ENCODE measurements around the gene CLTA.

Gene CLTA

DNA sequence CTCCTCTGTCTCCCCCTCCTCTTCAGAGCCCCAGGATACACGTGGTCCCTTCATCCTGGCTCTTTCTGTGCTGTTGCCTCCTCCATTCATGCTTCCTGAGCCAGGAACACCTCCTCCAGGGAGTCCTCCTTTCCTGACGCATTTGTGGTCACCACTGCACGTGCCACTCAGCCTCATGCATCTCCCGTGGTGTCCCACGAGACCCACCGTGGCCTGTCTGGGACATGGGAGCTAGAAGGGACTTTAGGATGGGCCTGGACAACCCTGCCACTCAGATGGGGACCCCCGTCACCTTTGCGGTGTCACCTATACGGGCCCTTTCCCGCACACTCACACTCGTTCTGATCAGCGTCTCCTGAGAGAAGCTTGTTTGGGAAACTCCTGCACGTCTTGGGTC lies 47.5 kb upstream of the CLTA start:
- Histone ChIP-seq H3K27me3 (ENCODE audit: low read depth, low read length) (no peaks in the 10 kb centered on the region), H3K4me3 (ENCODE audit: low read length) (no peak overlapping the region), H3K79me2 (ENCODE audit: low read length) (no peaks in the 10 kb centered on the region), H2AFZ (ENCODE audit: low read depth, low read length) (no peak overlapping the region), H3K27ac (ENCODE audit: low read length) (no peak overlapping the region), H3K9ac (ENCODE audit: low read length) (no peak overlapping the region), H3K9me3 (ENCODE audit: insufficient read depth, low read length) (no peaks in the 10 kb centered on the region), H3K4me2 (ENCODE audit: low read length) (peak overlapping the region; percentile 20; the same call in 1 of the 2 replicates), H3K36me3 (replicated peaks; ENCODE audit: low read depth, low read length) (no peaks in the 10 kb centered on the region), H4K20me1 (ENCODE audit: insufficient read depth, low read length) (no peaks in the 10 kb centered on the region), H3K4me1 (ENCODE audit: low read length) (peaks cover 6% of the 10 kb centered on the region; the same call in 1 of the 2 replicates)
- TF ChIP-seq EZH2phosphoT487 (IDR thresholded peaks at IDR 0.05; ENCODE audit: low read depth) = no peak
- TF ChIP-seq, protein P1, sequence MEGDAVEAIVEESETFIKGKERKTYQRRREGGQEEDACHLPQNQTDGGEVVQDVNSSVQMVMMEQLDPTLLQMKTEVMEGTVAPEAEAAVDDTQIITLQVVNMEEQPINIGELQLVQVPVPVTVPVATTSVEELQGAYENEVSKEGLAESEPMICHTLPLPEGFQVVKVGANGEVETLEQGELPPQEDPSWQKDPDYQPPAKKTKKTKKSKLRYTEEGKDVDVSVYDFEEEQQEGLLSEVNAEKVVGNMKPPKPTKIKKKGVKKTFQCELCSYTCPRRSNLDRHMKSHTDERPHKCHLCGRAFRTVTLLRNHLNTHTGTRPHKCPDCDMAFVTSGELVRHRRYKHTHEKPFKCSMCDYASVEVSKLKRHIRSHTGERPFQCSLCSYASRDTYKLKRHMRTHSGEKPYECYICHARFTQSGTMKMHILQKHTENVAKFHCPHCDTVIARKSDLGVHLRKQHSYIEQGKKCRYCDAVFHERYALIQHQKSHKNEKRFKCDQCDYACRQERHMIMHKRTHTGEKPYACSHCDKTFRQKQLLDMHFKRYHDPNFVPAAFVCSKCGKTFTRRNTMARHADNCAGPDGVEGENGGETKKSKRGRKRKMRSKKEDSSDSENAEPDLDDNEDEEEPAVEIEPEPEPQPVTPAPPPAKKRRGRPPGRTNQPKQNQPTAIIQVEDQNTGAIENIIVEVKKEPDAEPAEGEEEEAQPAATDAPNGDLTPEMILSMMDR (IDR thresholded peaks at IDR 0.05; ENCODE audit: low read depth, low read length) = no peak

DNA sequence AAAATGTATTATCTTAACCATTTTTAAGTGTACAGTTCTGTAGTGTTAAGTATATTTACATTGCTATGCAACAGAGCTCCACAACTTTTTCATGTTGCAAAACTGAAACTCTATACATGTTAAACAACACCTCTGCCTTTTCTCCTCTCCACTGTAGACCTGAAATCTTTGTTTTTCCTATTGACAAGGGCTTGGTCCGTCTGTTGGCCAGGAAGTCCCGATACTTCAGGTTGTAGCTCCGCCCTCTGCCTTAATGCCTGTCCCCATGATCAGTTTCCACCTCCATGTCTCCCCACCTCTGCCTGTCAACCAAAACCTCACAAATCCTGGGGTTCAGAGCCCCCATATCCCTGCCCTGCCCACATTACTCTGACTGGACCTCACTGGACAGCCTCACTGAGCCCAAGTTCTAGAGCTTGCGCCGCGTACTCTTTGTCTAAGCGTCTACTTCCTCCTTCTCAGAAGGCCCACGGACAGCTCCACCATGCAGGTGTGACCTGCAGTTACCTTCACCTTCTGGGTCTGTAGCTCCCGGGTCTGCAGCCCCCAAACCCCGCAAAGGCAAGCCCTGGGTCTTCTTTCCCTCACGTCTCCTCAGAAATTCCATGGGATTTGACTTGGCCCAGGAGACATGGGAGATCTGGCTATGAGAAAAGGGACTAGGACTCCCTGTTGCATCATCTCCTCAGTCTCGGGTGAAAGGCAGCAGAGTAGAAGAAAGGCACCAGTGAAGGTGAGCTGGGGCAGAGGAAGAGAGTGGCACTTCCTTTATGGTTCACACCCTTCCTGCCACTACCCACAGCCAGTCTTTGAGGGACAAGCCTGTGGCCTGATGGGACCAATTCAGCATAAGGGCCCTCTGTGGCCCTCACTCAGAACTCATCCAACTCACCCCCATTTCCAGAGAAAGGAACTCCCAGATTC lies 46.1 kb upstream of the CLTA start:
- Histone ChIP-seq H3K4me1 (ENCODE audit: low read length) (peaks cover 15% of the 10 kb centered on the region; the same call in 1 of the 2 replicates), H3K4me3 (ENCODE audit: low read length) (no peak overlapping the region), H3K27ac (ENCODE audit: low read length) (no peak overlapping the region), H2AFZ (ENCODE audit: low read depth, low read length) (no peak overlapping the region), H3K79me2 (ENCODE audit: low read length) (no peaks in the 10 kb centered on the region), H3K9me3 (ENCODE audit: insufficient read depth, low read length) (no peaks in the 10 kb centered on the region), H3K4me2 (ENCODE audit: low read length) (no peak overlapping the region), H4K20me1 (ENCODE audit: insufficient read depth, low read length) (no peaks in the 10 kb centered on the region), H3K9ac (ENCODE audit: low read length) (no peak overlapping the region), H3K36me3 (replicated peaks; ENCODE audit: low read depth, low read length) (no peaks in the 10 kb centered on the region), H3K27me3 (ENCODE audit: low read depth, low read length) (no peaks in the 10 kb centered on the region)
- TF ChIP-seq, protein P1 (IDR thresholded peaks at IDR 0.05; ENCODE audit: low read depth, low read length) = no peak
- no peak for TF ChIP-seq EZH2phosphoT487 (IDR thresholded peaks at IDR 0.05; ENCODE audit: low read depth)

DNA sequence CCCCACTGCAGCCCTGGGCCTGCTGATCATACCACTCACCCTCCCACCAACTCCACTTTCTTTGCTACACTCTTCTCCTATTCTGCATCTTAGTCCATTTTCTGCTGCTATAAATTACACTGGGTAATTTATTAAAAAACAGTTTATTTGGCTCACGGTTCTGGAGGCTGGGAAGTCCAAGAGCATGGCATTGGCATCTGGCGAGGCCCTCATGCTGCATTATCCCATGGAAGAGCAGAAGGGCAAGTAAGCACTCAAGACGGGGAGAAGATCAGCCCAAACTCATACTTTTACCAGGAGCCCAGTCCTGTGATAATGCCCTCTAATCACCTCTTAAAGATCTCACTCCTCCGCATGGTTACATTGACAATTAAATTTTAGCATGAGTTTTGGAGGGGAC lies 44.8 kb upstream of the CLTA start:
- Histone ChIP-seq H3K4me1 (ENCODE audit: low read length) (peaks cover 16% of the 10 kb centered on the region), H4K20me1 (ENCODE audit: insufficient read depth, low read length) (no peaks in the 10 kb centered on the region), H3K79me2 (ENCODE audit: low read length) (no peaks in the 10 kb centered on the region), H2AFZ (ENCODE audit: low read depth, low read length) (no peak overlapping the region), H3K27me3 (ENCODE audit: low read depth, low read length) (no peaks in the 10 kb centered on the region), H3K9me3 (ENCODE audit: insufficient read depth, low read length) (no peaks in the 10 kb centered on the region), H3K9ac (ENCODE audit: low read length) (no peak overlapping the region), H3K36me3 (replicated peaks; ENCODE audit: low read depth, low read length) (no peaks in the 10 kb centered on the region), H3K4me3 (ENCODE audit: low read length) (no peak overlapping the region), H3K4me2 (ENCODE audit: low read length) (no peak overlapping the region), H3K27ac (ENCODE audit: low read length) (no peak overlapping the region)
- TF ChIP-seq, protein P1 (IDR thresholded peaks at IDR 0.05; ENCODE audit: low read depth, low read length) = no peak
- TF ChIP-seq EZH2phosphoT487 (IDR thresholded peaks at IDR 0.05; ENCODE audit: low read depth) = no peak

DNA sequence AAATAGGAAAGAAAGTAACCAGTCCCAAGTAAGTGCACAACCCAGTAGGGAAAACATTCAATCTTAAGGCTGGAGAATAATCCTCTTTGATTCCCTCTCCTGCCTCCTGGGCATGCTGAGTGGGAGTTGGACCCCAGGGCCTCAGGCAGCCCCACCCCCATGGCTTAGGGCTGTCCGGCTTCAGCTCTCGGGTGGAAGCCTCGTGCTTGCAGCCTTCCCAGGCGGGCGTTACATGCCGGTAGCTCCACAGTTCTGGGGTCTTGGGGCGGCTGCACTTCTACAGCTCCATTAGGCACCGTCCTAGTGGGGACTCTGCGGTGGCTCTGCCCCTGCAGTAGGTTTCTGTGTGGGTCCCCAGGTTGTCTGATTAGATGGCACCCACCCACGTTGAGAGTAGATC lies 44.1 kb upstream of the CLTA start:
- H4K20me1 ChIP-seq (ENCODE audit: insufficient read depth, low read length) = no peaks in the 10 kb centered on the region
- no peaks in the 10 kb centered on the region for H3K36me3 ChIP-seq (replicated peaks; ENCODE audit: low read depth, low read length)

More for the DNA sequence above, 44.1 kb upstream of the CLTA start:
- Histone ChIP-seq H3K27ac (ENCODE audit: low read length) (no peak overlapping the region), H3K4me2 (ENCODE audit: low read length) (no peak overlapping the region), H3K9me3 (ENCODE audit: insufficient read depth, low read length) (no peaks in the 10 kb centered on the region), H3K27me3 (ENCODE audit: low read depth, low read length) (no peaks in the 10 kb centered on the region), H2AFZ (ENCODE audit: low read depth, low read length) (no peak overlapping the region), H3K4me3 (ENCODE audit: low read length) (no peak overlapping the region), H3K4me1 (ENCODE audit: low read length) (peaks cover 23% of the 10 kb centered on the region), H3K79me2 (ENCODE audit: low read length) (no peaks in the 10 kb centered on the region), H3K9ac (ENCODE audit: low read length) (no peak overlapping the region)
- TF ChIP-seq, protein P1 (IDR thresholded peaks at IDR 0.05; ENCODE audit: low read depth, low read length) = no peak
- TF ChIP-seq EZH2phosphoT487 (IDR thresholded peaks at IDR 0.05; ENCODE audit: low read depth) = no peak
